ENCODE data around the gene KCND1. TPM values are rescaled to one million over a fixed set of nuclear protein-coding genes. Genes with fewer than 3 reads are reported as not detected.

Gene KCND1
- total RNA-seq, 1 experiment from 2014 or later, result 0.51 TPM

GRCh38 chrX:48956728-48957414 lies 14.8 kb downstream of the KCND1 start:
- peaks cover 19% of the 10 kb centered on the region for H3K4me1 ChIP-seq (ENCODE audit: insufficient read depth, low read length)
- no peaks in the 10 kb centered on the region for H3K36me3 ChIP-seq (ENCODE audit: low read depth, low read length)
- ChIA-PET CTCF (no interaction called here), POLR2A (ENCODE audit: unreplicated experiment) (no interaction called here)
- H3K4me2 ChIP-seq (ENCODE audit: low read length), result peak overlapping the region; percentile 99
- no peaks in the 10 kb centered on the region for H3K9me2 ChIP-seq (replicated peaks; ENCODE audit: low read length)
- H4K20me1 ChIP-seq (ENCODE audit: low read length), result no peaks in the 10 kb centered on the region
- H3K27ac ChIP-seq (ENCODE audit: low read length), result no peak overlapping the region
- BruUV-seq (replicated peaks), result TSS peak; percentile 39
- TF ChIP-seq EZH2 (IDR thresholded peaks at IDR 0.05; ENCODE audit: low read length, unreplicated experiment) (no peak), CTCF (conservative IDR thresholded peaks at IDR 0.05; ENCODE audit: low read depth, low read length) (no peak), EZH2phosphoT487 (IDR thresholded peaks at IDR 0.05; ENCODE audit: borderline replicate concordance, low read length) (no peak)
- peak overlapping the region; percentile 90 for H3K9ac ChIP-seq (ENCODE audit: low read length)
- no peaks in the 10 kb centered on the region for H3K9me3 ChIP-seq (ENCODE audit: low read length)
- ATAC-seq (no peak), DNase-seq (no peak)
- H2AFZ ChIP-seq (ENCODE audit: low read length), result no peak overlapping the region
- peak overlapping the region; percentile 89 for H3K4me3 ChIP-seq (ENCODE audit: low read length)
- intact Hi-C loops (cut with micrococcal nuclease), result loop anchor here (5.0 kb wide), 1 partner anchor 40 kb away; the partner anchor contains the start of gene PIM2
- peaks cover 53% of the 10 kb centered on the region for H3K79me2 ChIP-seq (ENCODE audit: low read length)
- no peaks in the 10 kb centered on the region for H3F3A ChIP-seq (ENCODE audit: low read length, unreplicated experiment)
- no peaks in the 10 kb centered on the region for H3K27me3 ChIP-seq (ENCODE audit: low read length)

GRCh38 chrX:48948589-48948988 lies 23.1 kb downstream of the KCND1 start:
- ChIA-PET CTCF (no interaction called here), POLR2A (ENCODE audit: unreplicated experiment) (no interaction called here)
- ATAC-seq (no peak), DNase-seq (no peak)
- H3K4me3 ChIP-seq (ENCODE audit: low read length), result no peak overlapping the region
- H3F3A ChIP-seq (ENCODE audit: low read length, unreplicated experiment), result no peaks in the 10 kb centered on the region
- H3K36me3 ChIP-seq (ENCODE audit: low read depth, low read length), result no peaks in the 10 kb centered on the region
- no peak overlapping the region for H3K27ac ChIP-seq (ENCODE audit: low read length)
- no peak overlapping the region for H3K4me2 ChIP-seq (ENCODE audit: low read length)
- no peaks in the 10 kb centered on the region for H4K20me1 ChIP-seq (ENCODE audit: low read length)
- TF ChIP-seq EZH2 (IDR thresholded peaks at IDR 0.05; ENCODE audit: low read length, unreplicated experiment), result no peak
- TF ChIP-seq EZH2phosphoT487 (IDR thresholded peaks at IDR 0.05; ENCODE audit: borderline replicate concordance, low read length), result no peak
- TF ChIP-seq CTCF (conservative IDR thresholded peaks at IDR 0.05; ENCODE audit: low read depth, low read length), result no peak
- intact Hi-C loops (cut with micrococcal nuclease), result loop anchor here (5.0 kb wide), 1 partner anchor 301 kb away; no protein-coding TSS in a partner anchor
- no peaks in the 10 kb centered on the region for H3K4me1 ChIP-seq (ENCODE audit: insufficient read depth, low read length)
- no peaks in the 10 kb centered on the region for H3K9me3 ChIP-seq (ENCODE audit: low read length)
- H2AFZ ChIP-seq (ENCODE audit: low read length), result no peak overlapping the region
- no peaks in the 10 kb centered on the region for H3K9me2 ChIP-seq (replicated peaks; ENCODE audit: low read length)
- H3K27me3 ChIP-seq (ENCODE audit: low read length), result no peaks in the 10 kb centered on the region
- no TSS peak for BruUV-seq (replicated peaks)
- peaks cover 36% of the 10 kb centered on the region for H3K79me2 ChIP-seq (ENCODE audit: low read length)
- H3K9ac ChIP-seq (ENCODE audit: low read length), result no peak overlapping the region

All from PC-3 (cell line).